Endothelial cell of hepatic sinusoid (primary cell): ENCODE data around the gene EIF5A.
"Not testable (repeated sequence)": the region's sequence is repeated elsewhere in the genome, so short reads cannot be mapped to it uniquely, and the experiment has no call there.

Experiments
- in situ Hi-C: cut with HindIII; loops from 2 replicates; pipeline ENCODE4 v1.10.0; 2017; ENCODE audit warnings: low sequenced_read_pairs

EIF5A gene

DNA sequence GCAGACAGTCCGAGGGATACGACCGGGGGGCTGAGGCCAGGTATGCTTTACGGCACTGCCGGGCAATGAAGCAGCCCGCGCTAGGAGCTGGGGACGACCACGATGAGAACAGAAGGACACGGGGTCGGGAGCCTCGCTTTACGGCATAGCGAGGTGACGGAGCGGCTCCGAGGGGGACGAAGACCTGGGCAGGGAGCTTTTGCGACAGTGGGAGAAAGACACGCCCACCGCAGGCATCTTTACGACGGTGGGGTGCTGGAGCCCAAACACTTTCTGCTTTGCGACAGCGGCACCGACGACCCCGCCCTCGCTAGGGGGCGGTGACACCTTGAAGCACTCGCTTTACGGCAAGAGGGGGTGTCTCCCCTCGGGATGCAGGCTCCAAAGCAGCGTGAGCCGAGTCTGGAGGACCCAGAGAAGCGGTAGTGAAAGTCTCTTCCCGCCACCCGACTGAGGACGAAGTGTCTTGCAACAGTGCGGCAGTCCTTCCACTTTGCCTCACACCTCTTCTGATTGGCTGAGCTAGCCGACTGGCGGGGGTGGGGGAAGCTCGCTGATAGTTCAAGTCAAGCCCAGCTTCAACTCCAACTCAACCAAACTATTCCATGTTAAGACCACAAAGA, 22.1 kb downstream of the EIF5A start:
- in situ Hi-C loops: loop anchor here (5.0 kb wide), 1 partner anchor 102 kb away; no protein-coding TSS in a partner anchor

DNA sequence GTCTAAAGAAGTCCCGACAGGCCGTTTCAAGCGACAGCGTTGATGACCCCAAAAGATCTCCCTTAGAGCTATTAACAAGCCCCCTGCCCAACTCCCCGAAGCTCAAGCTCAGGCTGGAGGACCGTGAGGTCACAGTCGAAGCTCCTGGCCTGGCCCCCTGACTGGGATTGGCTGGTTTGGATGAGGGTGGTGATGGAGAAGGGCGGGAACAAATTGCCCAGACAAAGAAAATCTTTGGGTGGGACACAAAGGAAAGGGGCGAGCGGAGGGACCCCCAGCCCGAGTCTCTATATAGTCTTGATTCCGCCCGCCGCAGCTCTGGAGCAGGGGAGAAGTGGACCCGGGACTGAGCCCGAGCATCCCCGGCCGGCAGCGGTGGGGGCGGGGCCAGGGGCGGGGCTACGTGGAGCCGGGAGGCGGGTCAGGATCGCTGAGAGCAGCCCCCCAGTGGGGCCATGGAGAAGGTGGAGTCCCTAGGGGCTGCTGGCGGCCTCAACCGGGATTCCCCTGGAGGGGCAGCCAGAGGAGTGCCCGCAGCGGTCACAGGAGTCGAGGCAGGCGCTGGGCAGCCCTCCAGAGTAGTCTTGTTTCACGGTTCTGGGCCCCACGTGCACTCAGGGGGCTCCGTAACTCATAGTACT, 22.7 kb downstream of the EIF5A start:
- in situ Hi-C loops: loop anchor here (5.0 kb wide), 1 partner anchor 103 kb away; no protein-coding TSS in a partner anchor

DNA sequence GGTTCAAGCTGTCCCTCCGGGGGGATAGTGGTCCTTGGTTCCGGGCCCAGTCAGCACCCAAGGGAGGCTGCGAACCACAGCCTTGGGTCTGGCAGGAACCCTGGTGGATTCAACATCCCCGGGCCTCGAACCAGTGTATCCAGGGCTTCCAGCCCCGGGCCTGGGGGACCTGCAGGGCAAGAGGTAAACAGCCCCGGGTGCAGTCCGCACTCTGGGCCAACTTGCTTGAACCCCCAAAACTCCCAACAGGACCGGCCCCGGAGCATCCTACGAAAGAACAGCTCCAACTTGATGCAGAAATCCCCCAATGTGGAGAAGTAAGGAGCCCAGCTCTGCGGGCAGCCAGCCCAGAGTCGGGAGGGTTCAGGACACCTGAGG, 23.2 kb downstream of the EIF5A start:
- in situ Hi-C loops: no loop called here

DNA sequence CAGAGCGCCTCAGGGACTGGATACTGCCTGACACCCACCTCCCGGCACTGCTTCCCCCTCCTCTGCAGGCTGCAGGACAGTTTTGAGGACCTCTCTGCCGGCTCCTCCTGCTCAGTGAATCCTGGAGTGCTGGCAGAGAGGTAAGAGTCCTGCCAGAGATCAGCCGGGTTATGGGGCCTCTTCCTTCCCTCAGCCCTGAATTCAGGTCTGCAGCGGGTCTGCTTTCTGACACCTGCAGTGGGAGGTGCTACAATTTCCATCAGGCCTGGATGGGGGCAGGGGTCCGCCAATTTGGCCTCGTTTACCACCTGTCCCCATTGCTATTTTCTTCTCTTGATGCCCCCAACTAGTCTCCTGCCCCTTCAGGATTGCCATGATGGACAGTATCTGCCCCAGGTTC, 24.7 kb downstream of the EIF5A start:
- in situ Hi-C loops: no loop called here

DNA sequence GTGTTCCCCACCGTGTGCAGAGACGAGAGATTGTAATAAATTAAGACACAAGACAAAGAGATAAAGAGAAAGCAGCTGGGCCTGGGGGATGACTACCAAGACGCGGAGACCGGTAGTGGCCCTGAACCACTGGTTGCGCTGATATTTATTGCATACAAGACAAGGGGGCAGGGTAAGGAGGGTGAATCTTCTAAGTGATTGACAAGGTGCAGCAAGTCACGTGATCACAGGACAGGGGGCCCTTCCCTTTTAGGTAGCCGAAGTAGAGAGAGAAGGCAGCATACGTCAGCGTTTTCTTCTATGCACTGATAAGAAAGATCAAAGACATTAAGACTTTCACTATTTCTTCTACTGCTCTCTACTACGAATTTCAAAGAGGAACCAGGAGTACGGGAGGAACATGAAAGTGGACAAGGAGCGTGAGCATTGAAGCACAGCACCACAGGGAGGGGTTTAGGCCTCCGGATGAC, 25.2 kb downstream of the EIF5A start:
- in situ Hi-C loops: not testable (repeated sequence)

DNA sequence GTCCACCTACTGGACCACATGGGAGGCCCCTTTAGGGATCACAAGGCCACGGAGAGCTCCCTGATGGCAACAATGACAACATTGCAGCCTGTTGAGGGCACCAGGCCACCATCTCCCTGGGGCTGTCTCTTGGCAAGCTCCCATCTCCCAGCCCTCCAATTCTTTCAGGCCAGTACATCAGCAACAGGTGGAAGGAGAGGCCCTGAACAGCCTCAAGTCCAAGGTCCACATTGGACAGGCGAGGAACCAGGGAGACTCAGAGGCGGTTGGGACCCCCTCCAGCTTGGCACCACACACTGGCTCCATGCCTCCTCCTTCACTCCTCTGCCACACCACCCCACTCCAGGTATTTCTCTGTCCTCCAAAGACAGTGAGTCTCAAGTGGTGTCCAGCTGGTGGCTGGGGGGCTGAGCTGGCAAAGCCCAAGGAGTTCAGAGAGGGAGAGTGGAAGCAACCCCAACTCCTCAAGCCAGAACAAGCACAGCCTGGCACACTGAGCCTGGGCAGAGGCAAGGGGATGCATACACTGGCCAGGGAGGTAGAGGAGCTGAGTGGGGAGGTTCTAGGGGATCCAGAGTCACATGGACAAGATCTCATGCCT, 27.6 kb downstream of the EIF5A start:
- in situ Hi-C loops: no loop called here

DNA sequence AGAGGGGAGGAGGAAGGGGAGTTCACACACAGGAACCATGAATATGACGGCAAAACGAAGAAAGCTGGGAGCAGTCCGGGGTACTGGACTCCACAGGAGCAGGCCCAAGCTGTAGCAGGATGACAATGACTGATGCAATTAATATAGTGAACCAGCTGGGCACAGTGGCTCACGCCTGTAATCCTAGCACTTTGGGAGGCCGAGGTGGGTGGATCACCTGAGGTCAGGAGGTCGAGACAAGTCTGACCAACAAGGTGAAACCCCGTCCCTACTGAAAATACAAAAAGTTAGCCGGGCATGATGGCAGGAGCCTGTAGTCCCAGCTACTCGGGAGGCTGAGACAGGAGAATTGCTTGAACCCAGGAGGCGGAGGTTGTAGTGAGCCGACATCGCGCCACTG, 28.3 kb downstream of the EIF5A start:
- in situ Hi-C loops: not testable (repeated sequence)

DNA sequence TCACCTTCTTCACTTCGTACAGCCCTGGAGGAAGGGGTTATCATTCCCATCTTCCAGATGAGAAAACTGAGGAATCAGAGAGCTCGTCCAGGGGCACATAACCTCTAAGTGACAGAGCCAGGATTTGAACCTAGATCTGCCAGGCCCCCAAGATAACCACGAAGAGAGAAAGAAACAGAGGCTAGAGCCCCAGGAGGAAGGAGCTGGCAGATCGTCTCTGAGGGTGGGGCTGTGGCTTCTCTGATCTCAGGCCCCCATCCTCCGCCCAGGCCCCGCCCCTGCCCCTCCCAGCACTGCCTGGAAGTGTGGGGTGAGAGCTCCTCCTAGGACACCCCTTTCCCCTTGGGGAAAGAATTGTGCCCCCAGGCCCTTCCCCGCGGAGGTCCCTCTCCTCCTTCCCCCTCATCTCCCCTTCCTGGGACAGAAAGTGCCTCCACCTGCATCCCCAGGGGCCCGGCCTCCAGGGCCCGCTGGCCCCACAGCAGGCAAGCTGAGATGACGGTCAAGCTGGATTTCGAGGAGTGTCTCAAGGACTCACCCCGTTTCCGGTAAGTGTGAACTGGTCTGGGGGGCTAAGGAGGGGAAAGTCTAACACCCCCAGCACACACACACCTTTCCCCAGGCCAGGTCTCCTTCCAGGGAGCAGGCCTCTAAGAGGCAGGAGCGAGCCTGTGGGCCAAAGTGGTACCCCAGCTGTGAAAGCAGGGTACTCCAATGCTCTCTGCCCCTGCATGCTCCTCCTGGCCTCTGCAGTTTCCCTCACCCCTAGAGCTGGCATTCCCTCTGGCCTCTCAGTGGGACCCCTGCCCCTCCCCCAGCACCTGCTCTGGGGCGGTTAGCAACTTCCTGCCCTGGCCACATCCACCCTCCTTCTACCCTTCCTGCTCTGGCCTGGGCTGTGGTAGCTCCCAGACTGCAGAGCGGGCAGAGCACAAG, 29.1 kb downstream of the EIF5A start, which contains the start of gene ACAP1:
TSS of gene ACAP1 (plus strand) at position 290 of the 936 bp plus-strand sequence. CDS start at position 496, 206 bp downstream.
- in situ Hi-C loops: no loop called here

DNA sequence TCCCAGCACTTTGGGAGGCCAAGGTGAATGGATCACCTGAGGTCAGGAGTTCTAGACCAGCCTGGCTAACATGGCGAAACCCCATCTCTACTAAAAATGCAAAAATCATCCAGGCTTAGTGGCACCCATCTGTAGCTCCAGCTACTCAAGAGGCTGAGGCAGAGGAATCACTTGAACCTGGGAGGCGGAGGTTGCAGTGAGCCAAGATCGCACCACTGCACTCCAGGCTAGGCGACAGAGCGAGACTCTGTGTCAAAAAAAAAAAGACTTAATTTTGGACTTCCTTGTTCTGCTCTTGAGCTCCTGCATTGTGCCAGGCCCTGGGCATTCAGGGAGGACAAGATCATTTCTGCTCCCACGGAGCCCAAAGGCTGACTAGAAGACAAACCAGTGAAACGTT, 30.2 kb downstream of the EIF5A start:
- in situ Hi-C loops: not testable (repeated sequence)

DNA sequence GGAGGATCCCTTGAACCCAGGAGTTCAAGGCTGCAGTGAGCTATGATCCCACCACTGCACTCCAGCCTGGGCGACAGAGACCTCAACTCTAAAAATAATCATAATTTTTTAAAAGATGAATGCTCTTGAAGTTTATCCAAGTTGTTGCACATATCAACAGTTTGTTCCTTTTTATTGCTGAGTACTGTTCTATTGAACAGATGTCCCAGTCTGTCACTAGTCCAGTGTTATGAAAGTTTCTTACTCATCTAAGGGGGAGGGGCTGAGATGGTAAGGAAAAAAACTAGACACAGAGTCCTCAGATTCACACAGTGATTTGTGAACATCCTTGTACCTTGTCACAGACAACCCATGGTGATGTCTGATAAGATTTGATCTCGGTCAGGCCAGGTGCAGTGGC, 32.8 kb downstream of the EIF5A start:
- in situ Hi-C loops: no loop called here

DNA sequence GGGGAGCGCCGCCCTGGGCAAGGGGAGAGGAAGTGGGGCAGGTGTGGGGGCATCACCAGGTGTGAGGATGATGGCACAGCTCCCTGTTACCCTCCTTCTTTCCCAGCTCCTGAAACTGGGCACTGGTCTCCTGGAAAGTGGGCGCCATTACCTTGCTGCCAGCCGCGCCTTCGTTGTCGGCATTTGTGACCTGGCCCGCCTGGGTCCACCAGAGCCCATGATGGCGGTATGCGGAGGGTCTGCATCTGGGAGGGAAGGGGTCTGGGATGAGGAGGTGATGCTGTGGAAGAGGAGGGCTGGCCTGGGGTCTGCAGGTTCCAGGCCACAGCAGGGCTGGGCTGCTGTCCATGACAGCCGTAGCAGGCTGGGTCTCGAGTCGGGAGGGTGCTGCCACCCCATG, 34.4 kb downstream of the EIF5A start:
- in situ Hi-C loops: no loop called here

DNA sequence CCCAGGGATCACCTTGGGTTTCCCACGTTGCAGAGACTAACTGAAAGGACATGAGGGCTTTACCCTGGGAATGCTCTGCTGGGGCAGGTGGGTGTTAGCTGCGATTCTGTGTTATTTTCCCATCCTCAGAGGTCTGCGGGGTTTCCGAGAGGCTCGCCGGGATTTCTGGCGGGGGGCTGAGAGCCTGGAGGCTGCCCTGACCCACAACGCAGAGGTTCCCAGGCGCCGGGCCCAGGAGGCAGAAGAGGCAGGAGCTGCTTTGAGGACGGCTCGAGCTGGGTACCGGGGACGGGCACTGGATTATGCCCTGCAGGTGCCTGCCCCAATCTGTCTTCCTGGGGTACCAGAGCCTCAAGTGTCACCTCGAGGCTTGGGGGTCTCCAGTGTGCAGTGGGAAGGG, 35.8 kb downstream of the EIF5A start:
- in situ Hi-C loops: no loop called here

DNA sequence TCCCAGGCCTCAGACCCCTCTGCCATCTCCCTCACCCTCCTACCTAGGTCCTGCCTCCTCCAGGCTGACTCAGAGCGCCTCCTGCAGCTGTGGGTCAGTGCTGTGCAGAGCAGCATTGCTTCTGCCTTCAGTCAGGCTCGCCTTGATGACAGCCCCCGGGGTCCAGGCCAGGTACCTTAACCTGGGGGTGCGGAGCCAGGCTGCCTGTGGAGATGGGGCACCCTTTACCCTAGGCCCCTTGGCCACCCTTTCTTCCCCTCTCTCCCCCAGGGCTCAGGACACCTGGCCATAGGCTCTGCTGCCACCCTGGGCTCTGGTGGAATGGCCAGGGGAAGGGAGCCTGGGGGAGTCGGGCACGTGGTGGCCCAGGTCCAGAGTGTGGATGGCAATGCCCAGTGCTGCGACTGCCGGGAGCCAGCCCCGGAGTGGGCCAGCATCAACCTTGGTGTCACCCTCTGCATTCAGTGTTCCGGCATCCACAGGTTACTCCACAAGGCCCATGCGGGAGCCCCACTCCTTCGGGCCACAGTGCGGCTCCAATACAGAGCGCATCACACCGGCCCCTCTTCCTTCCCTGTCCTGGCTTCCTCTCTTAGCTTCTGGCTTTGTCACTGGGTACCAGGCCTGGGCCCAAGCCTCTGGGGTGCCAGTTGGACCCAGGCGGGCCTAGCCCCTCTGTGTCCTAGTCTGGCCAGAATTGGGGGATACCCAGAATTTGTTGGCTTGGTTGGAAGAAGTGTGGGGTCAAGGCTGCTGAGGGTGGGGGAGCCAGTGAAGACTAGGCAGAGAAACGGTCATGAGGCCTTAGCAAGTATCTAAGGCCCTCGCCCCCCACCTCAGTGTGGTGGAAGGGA, 39.6 kb downstream of the EIF5A start:
- in situ Hi-C loops: no loop called here

DNA sequence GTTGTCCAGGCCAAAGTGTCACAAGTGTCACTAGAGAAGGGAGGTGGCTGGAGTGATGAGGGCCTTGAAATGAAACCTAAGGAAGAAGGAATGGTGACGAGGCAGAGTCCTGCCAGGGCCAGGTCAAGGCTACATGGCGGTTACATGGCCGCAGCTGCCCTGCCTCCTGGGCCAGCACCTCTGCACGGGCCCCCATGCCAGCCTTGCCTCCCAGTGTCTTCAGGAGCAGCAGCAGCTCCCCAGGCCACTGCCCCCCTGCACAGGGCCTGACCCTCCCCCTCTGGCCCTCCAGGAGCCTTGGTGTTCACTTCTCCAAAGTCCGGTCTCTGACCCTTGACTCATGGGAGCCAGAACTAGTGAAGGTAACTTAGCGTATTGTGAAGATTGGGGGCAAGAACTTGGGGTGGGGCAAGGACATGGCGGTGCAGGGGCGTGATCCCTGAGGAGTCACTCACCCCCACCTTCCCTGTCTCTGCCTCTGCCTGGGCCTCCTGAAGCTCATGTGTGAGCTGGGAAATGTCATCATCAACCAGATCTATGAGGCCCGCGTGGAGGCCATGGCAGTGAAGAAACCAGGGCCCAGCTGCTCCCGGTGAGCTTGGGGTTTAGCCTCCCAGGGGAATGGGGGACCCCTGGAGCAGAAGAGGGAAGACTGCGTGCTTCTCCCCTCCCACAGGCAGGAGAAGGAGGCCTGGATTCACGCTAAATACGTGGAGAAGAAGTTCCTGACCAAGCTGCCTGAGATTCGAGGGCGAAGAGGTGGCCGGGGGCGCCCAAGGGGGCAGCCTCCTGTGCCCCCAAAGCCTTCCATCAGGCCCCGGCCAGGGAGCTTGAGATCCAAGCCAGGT, 40.4 kb downstream of the EIF5A start:
- in situ Hi-C loops: no loop called here

DNA sequence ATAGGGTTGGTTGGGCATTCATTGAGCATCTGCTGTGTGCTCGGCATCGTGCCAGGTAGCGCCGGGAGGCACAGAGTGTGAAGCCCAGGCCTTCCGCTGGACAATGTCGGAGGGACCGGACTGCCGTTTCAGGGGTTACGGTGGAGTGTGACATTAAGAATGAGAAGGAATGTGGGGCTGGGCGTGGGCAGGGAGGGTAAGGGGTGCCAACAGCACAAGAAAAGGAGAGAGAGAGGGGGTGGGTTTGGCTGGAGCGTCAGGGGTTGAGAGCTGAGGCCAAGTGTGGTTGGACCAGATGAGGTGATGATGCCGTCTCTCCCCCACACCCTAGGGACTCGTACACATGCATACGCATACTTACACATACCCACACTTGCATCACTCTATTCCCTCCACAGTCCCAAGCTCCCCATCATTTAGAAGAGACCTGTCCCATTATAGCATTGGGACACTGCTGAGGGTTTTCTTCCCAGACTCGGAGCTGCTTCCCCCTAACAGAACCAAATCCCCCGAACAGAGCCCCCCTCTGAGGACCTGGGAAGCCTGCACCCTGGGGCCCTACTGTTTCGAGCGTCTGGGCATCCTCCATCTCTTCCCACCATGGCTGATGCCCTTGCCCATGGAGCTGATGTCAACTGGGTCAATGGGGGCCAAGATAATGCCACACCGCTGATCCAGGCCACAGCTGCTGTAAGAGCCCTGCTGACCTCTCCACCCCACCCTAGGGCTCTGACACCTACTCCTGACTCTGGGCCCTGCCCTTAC, 41.2 kb downstream of the EIF5A start:
- in situ Hi-C loops: no loop called here

DNA sequence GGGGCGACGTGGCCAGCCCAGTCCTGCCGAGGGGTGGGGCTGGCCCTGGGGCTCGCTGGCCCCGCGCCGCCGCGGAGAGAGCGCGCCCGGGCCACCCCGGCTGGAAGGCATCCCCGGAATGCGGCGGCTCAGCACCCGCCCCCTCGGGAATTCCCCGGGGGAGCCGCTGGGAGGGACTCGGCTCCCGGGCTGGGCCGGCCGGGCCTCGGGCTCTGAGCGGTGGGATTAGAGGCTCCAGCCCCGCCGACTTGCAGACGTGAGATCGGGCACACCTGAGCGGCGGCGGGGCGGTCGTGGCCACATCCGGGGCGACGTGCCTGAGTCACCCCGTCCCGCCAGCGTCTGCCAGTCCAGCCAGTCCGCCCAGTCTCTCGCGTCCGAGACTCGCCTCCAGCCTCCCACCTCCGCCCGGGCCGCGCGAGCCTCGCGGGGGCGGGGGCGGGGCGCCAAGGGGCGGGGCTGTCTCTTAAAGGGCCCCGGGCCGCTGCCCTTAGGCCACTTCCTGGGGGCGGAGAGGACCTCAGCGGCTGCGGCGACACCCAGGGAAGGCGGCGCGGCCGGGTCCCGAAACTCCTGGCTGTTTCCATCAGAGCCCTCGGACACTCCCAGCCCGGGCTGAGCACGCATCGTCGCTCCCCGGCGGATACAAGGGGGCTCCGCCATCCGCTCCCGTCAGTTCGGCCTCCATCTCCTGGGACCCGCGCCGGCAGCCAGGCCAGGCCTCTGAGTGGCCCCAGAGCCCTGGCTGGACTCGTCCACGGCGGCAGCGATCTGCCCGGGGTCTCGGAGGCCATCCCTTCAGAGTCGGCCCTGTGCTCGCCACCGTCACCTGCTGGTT, 44.5 kb downstream of the EIF5A start, which contains the start of gene KCTD11:
TSS of gene KCTD11 (plus strand) at position 498 of the 838 bp plus-strand sequence.
- in situ Hi-C loops: no loop called here

DNA sequence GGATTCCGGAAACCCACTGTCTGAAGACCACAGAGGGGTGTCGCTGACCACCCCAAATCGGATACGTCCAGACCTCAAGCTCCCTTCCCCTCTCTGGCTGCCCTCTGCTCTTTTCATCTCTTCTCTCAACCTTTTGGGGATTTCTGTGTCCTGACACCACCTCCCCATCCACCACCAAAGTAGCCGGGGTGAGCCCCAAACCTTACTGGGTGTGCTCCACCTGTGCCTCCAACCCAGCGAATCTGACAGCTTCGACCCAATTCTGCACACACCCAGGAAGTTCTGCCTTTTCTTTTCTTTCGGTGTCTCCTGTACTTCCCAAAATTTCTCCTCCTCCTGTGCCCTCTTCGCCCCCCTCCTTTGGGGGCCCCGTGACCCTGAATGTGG, 45.1 kb downstream of the EIF5A start:
- in situ Hi-C loops: no loop called here
